Lung (tissue), 12 donors: Measurements from ENCODE around the gene ANKRD1. TPM values are rescaled to one million over a fixed set of nuclear protein-coding genes. Genes with fewer than 3 reads are reported as not detected.

Experiments used
- ATAC-seq: fragments of 200-7000 bp; cut with Tn5 transposase; one replicate; pipeline ENCODE4 v1.9.1; 2020; ENCODE audit warnings: moderate number of reproducible peaks; ENCODE audit not compliant: insufficient read depth, low FRiP score
- DNase-seq, 3 donors: peaks; one replicate each; pipeline ENCODE4 v3.0.0-alpha.2; 2013 to 2017
- H3K27ac ChIP-seq, 2 donors: one replicate each; pipeline ENCODE4 v1.5.1; 2013; ENCODE audit warnings: mild to moderate bottlenecking in 2 of 2, moderate library complexity in 2 of 2, control low read depth in 1 of 2, inconsistent platforms in 1 of 2, low read depth in 1 of 2, low read length in 1 of 2
- H3K27me3 ChIP-seq, 3 donors: one replicate each; pipeline ENCODE4 v1.5.1; 2013; ENCODE audit warnings: low read length in 2 of 3; ENCODE audit not compliant: control insufficient read depth in 3 of 3, insufficient read depth in 3 of 3
- H3K36me3 ChIP-seq, 4 donors: one replicate each; pipeline ENCODE4 v1.5.1; 2013; ENCODE audit warnings: low read length in 4 of 4, mild to moderate bottlenecking in 1 of 4, moderate library complexity in 1 of 4; ENCODE audit not compliant: control insufficient read depth in 4 of 4, insufficient read depth in 4 of 4
- H3K4me1 ChIP-seq, 5 donors: one replicate each; pipeline ENCODE4 v1.5.1; 2013; ENCODE audit warnings: low read length in 5 of 5, mild to moderate bottlenecking in 2 of 5, moderate library complexity in 1 of 5; ENCODE audit not compliant: control insufficient read depth in 5 of 5, insufficient read depth in 5 of 5
- H3K4me3 ChIP-seq: one replicate; pipeline ENCODE4 v1.5.1; 2013; ENCODE audit warnings: mild to moderate bottlenecking, control low read depth, moderate library complexity
- H3K9ac ChIP-seq, 2 donors: one replicate each; pipeline ENCODE4 v1.5.1; 2013; ENCODE audit warnings: low read length in 2 of 2, control low read depth in 1 of 2; ENCODE audit not compliant: insufficient read depth in 1 of 2
- H3K9me3 ChIP-seq, 4 donors: one replicate each; pipeline ENCODE4 v1.5.1; 2013; ENCODE audit warnings: low read length in 3 of 4, mild to moderate bottlenecking in 1 of 4, moderate library complexity in 1 of 4; ENCODE audit not compliant: control insufficient read depth in 4 of 4, insufficient read depth in 3 of 4
- CTCF ChIP-seq: IDR thresholded peaks from 2 replicates; pipeline ENCODE4 v1.5.1; 2012; ENCODE audit warnings: mild to moderate bottlenecking; ENCODE audit errors: control extremely low read depth, extremely low read depth
- WGBS, 2 donors: extraction: QIAGEN DNeasy Blood & Tissue Kit; methylation state at CpG; one replicate each; pipeline ENCODE4 v1.1.7; 2013; 5-methylcytosine and 5-hydroxymethylcytosine counted together
- polyA plus RNA-seq, 2 donors: library from polyadenylated mRNA; stranded (reverse); fragments of 200-250 nt; gene quantifications; one replicate each; pipeline ENCODE4 v1.2.1, GENCODE V29; 2013
- total RNA-seq, 2 donors: library from RNA; depleted of rRNA in 1 of 2; stranded (reverse); fragments of >200 nt in 1 of 2; gene quantifications; one replicate each; pipeline ENCODE4 v1.2.1, GENCODE V29; 2014 to 2021
- donor health status: control.
- donor health status: control.
- donor health status: Bipolar disorder and iron deficiency.
- donor health status: healthy.
- donor health status: DM: yes; HTN: yes; CAD: no.

ANKRD1 gene
- total and polyA plus RNA-seq, 4 donors = 5.7 to 105 (median 13.7) TPM

- Histone ChIP-seq H3K27me3 (no peaks in the 10 kb centered on the region), H3K27ac (no peak overlapping the region), H3K36me3 (peaks cover 0 to 3% (median 0%) of the 10 kb centered on the region in 4 donors), H3K4me3 (no peak overlapping the region), H3K9me3 (no peaks in the 10 kb centered on the region), H3K9ac (no peak overlapping the region), H3K4me1 (peaks cover 0 to 34% (median 5%) of the 10 kb centered on the region in 5 donors)
- 91 to 93% methylated on average over 2 of the region's 2 CpGs for WGBS, 2 donors
- DNase-seq (no peak), ATAC-seq (no peak)
- TF ChIP-seq CTCF = no peak
These were observed 7.0 kb downstream of the ANKRD1 start for GRCh38 chr10:90913774-90914420.

- TF ChIP-seq CTCF = no peak
- DNase-seq = no peak
- Histone ChIP-seq H3K9ac (no peak overlapping the region), H3K36me3 (peaks cover 0 to 4% (median under 1%) of the 10 kb centered on the region in 4 donors), H3K4me3 (no peak overlapping the region), H3K27ac (no peak overlapping the region), H3K27me3 (no peaks in the 10 kb centered on the region), H3K9me3 (no peaks in the 10 kb centered on the region), H3K4me1 (peaks cover 0 to 26% (median 4%) of the 10 kb centered on the region in 5 donors)
- no peak for ATAC-seq
- 94 to 97% methylated on average over 7 of the region's 7 CpGs for WGBS, 2 donors
These were observed 7.9 kb downstream of the ANKRD1 start for GRCh38 chr10:90912854-90913479.

- H3K4me1 ChIP-seq = peaks cover 0 to 18% (median 0%) of the 10 kb centered on the region in 5 donors
- no peaks in the 10 kb centered on the region for H3K27me3 ChIP-seq
- no peak for ATAC-seq
- H3K9ac ChIP-seq = no peak overlapping the region
- DNase-seq = no peak
- WGBS, 2 donors = 59 to 77% methylated on average over 4 of the region's 4 CpGs
- no peak overlapping the region for H3K4me3 ChIP-seq
- TF ChIP-seq CTCF = no peak
- H3K9me3 ChIP-seq = no peaks in the 10 kb centered on the region
- peak overlapping the region in 1 of 2 donors; percentile 21 for H3K27ac ChIP-seq
- H3K36me3 ChIP-seq = peaks cover 0 to 7% (median 3%) of the 10 kb centered on the region in 4 donors
These were observed 8.7 kb downstream of the ANKRD1 start for GRCh38 chr10:90912174-90912573.
